Measurements from ENCODE around the gene IL36RN.

The IL36RN gene

DNA sequence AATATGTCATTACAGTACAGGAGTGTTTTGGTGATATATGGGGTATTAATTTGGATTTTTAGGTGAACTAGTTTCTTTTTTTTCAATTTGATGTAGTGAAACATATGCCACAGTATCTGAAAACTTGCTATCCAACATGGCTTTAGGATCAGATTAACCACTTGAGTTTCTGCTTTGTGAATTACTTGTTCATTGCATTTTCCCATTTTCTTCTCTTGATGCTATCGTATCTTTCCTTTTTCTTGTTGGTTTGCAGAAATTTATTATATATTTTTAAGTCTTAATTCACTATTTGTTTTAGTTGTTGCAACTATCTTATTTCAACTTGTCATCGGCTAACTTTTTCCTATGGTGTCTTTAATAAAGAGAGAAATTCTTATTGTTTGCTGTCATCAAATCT is 44.9 kb upstream of the IL36RN start:
- Histone ChIP-seq H3K9me3 (replicated peaks; ENCODE audit: insufficient read depth, low read length) (no peaks in the 10 kb centered on the region), H3K4me2 (ENCODE audit: low read depth, low read length) (no peak overlapping the region), H3K36me3 (replicated peaks; ENCODE audit: insufficient read depth, low read length) (no peaks in the 10 kb centered on the region), H3K27me3 (replicated peaks; ENCODE audit: insufficient read depth, low read length) (no peaks in the 10 kb centered on the region), H3K4me1 (ENCODE audit: low read length) (peaks cover 21% of the 10 kb centered on the region), H2AFZ (ENCODE audit: low read length) (no peak overlapping the region), H3F3A (ENCODE audit: insufficient read depth, low read length) (peaks cover 10% of the 10 kb centered on the region; the same call in 1 of the 2 replicates), H3K9me2 (replicated peaks; ENCODE audit: insufficient read depth, low read length) (0 out of 2 replicates have a peak, but pooled peaks cover 3% of the 10 kb centered on the region), H3K27ac (ENCODE audit: low read length) (no peak overlapping the region), H3K4me3 (ENCODE audit: low read length) (no peak overlapping the region), H3K79me2 (ENCODE audit: low read length) (no peaks in the 10 kb centered on the region), H3K9ac (ENCODE audit: low read length) (no peak overlapping the region), H4K20me1 (ENCODE audit: insufficient read depth, low read length) (no peaks in the 10 kb centered on the region)
- no peak for DNase-seq
- TF ChIP-seq EZH2phosphoT487 (IDR thresholded peaks at IDR 0.05; ENCODE audit: low read length) (no peak), EZH2 (optimal IDR thresholded peaks at IDR 0.05; ENCODE audit: low read depth, low read length) (no peak)
- TF ChIP-seq, protein P1, sequence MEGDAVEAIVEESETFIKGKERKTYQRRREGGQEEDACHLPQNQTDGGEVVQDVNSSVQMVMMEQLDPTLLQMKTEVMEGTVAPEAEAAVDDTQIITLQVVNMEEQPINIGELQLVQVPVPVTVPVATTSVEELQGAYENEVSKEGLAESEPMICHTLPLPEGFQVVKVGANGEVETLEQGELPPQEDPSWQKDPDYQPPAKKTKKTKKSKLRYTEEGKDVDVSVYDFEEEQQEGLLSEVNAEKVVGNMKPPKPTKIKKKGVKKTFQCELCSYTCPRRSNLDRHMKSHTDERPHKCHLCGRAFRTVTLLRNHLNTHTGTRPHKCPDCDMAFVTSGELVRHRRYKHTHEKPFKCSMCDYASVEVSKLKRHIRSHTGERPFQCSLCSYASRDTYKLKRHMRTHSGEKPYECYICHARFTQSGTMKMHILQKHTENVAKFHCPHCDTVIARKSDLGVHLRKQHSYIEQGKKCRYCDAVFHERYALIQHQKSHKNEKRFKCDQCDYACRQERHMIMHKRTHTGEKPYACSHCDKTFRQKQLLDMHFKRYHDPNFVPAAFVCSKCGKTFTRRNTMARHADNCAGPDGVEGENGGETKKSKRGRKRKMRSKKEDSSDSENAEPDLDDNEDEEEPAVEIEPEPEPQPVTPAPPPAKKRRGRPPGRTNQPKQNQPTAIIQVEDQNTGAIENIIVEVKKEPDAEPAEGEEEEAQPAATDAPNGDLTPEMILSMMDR (IDR thresholded peaks at IDR 0.05; ENCODE audit: low read length) = no peak

DNA sequence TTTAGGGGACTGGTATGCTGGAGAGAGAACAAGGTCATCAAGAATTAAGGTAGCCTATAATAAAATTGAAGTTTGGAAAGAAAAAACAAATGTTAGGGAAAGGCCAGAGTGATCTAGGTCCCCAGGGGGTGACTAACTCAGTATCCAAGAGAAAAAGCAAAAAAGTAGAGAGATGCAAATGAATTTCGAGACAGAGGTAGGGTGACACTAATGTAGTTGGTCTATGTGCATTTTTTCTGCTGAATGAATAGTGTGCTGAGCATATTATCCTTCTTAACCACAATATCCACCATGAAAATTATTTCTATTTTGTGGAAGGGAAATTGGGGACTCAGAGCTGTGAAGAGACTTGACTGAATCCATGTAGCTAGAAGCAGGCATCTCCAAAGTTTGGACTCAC is 44.0 kb upstream of the IL36RN start:
- no peaks in the 10 kb centered on the region for H3K9me3 ChIP-seq (replicated peaks; ENCODE audit: insufficient read depth, low read length)
- TF ChIP-seq EZH2 (optimal IDR thresholded peaks at IDR 0.05; ENCODE audit: low read depth, low read length) (no peak), EZH2phosphoT487 (IDR thresholded peaks at IDR 0.05; ENCODE audit: low read length) (no peak)
- TF ChIP-seq, protein P1 (IDR thresholded peaks at IDR 0.05; ENCODE audit: low read length) = no peak
- H3K4me1 ChIP-seq (ENCODE audit: low read length) = peaks cover 12% of the 10 kb centered on the region
- H2AFZ ChIP-seq (ENCODE audit: low read length) = no peak overlapping the region
- DNase-seq = no peak
- H3K27me3 ChIP-seq (replicated peaks; ENCODE audit: insufficient read depth, low read length) = no peaks in the 10 kb centered on the region
- no peaks in the 10 kb centered on the region for H3K79me2 ChIP-seq (ENCODE audit: low read length)
- H3K9ac ChIP-seq (ENCODE audit: low read length) = no peak overlapping the region
- H3K27ac ChIP-seq (ENCODE audit: low read length) = no peak overlapping the region
- H3K4me2 ChIP-seq (ENCODE audit: low read depth, low read length) = no peak overlapping the region
- H3K4me3 ChIP-seq (ENCODE audit: low read length) = no peak overlapping the region
- no peaks in the 10 kb centered on the region for H4K20me1 ChIP-seq (ENCODE audit: insufficient read depth, low read length)
- 0 out of 2 replicates have a peak, but pooled peaks cover 3% of the 10 kb centered on the region for H3K9me2 ChIP-seq (replicated peaks; ENCODE audit: insufficient read depth, low read length)
- H3K36me3 ChIP-seq (replicated peaks; ENCODE audit: insufficient read depth, low read length) = no peaks in the 10 kb centered on the region
- peaks cover 2% of the 10 kb centered on the region; the same call in 1 of the 2 replicates for H3F3A ChIP-seq (ENCODE audit: insufficient read depth, low read length)

DNA sequence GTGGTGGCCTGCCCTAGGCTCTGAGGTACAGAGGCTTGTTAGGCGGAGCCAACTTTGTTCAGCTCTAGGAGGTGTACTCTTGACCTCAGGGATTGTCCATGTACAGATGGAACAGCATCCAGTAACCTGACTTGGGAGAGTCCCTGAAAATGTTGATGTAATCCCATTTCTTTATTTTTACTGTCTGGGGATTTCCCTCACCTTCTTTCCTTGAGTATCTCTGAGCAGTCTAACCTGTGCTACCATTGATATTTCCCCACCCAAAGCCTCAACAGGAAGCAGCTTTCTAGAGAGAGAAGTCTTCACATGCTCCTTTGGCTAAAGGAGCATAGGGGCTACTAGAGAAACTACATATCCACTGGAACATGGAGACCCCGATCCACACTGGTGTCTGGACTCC is 43.3 kb upstream of the IL36RN start:
- Histone ChIP-seq H3K36me3 (replicated peaks; ENCODE audit: insufficient read depth, low read length) (no peaks in the 10 kb centered on the region), H3K79me2 (ENCODE audit: low read length) (no peaks in the 10 kb centered on the region), H3K27ac (ENCODE audit: low read length) (no peak overlapping the region), H3K27me3 (replicated peaks; ENCODE audit: insufficient read depth, low read length) (no peaks in the 10 kb centered on the region), H3K4me1 (ENCODE audit: low read length) (peaks cover 8% of the 10 kb centered on the region; the same call in 1 of the 2 replicates), H2AFZ (ENCODE audit: low read length) (no peak overlapping the region), H3F3A (ENCODE audit: insufficient read depth, low read length) (no peaks in the 10 kb centered on the region), H3K9me3 (replicated peaks; ENCODE audit: insufficient read depth, low read length) (no peaks in the 10 kb centered on the region), H4K20me1 (ENCODE audit: insufficient read depth, low read length) (no peaks in the 10 kb centered on the region), H3K9ac (ENCODE audit: low read length) (no peak overlapping the region), H3K9me2 (replicated peaks; ENCODE audit: insufficient read depth, low read length) (0 out of 2 replicates have a peak, but pooled peaks cover 3% of the 10 kb centered on the region), H3K4me2 (ENCODE audit: low read depth, low read length) (no peak overlapping the region), H3K4me3 (ENCODE audit: low read length) (no peak overlapping the region)
- TF ChIP-seq, protein P1 (IDR thresholded peaks at IDR 0.05; ENCODE audit: low read length) = no peak
- TF ChIP-seq EZH2 (optimal IDR thresholded peaks at IDR 0.05; ENCODE audit: low read depth, low read length) = no peak
- TF ChIP-seq EZH2phosphoT487 (IDR thresholded peaks at IDR 0.05; ENCODE audit: low read length) = no peak
- no peak for DNase-seq

Measured in MM.1S (cell line).